LNCaP clone FGC (cell line): ENCODE measurements around the gene SACM1L.

Source experiments
- DNase-seq: peaks from one replicate; pipeline ENCODE4 v3.0.0-alpha.2; 2011; ENCODE audit warnings: low read depth
- H3K4me3 ChIP-seq: 2 replicates; pipeline ENCODE4 v1.5.1; 2011; ENCODE audit warnings: mild to moderate bottlenecking, low read depth, low read length, control low read depth
- TF ChIP-seq, protein P1 (sequence below): IDR thresholded peaks from 2 replicates; pipeline ENCODE4 v1.5.1; 2012; ENCODE audit warnings: mild to moderate bottlenecking; ENCODE audit not compliant: control insufficient read depth, insufficient read depth; ENCODE audit errors: extremely low read depth

Gene SACM1L

GRCh38 chr3:45666757-45667431, 22.3 kb upstream of the SACM1L start:
- no peak for DNase-seq
- no peak overlapping the region for H3K4me3 ChIP-seq
- TF ChIP-seq, protein P1, sequence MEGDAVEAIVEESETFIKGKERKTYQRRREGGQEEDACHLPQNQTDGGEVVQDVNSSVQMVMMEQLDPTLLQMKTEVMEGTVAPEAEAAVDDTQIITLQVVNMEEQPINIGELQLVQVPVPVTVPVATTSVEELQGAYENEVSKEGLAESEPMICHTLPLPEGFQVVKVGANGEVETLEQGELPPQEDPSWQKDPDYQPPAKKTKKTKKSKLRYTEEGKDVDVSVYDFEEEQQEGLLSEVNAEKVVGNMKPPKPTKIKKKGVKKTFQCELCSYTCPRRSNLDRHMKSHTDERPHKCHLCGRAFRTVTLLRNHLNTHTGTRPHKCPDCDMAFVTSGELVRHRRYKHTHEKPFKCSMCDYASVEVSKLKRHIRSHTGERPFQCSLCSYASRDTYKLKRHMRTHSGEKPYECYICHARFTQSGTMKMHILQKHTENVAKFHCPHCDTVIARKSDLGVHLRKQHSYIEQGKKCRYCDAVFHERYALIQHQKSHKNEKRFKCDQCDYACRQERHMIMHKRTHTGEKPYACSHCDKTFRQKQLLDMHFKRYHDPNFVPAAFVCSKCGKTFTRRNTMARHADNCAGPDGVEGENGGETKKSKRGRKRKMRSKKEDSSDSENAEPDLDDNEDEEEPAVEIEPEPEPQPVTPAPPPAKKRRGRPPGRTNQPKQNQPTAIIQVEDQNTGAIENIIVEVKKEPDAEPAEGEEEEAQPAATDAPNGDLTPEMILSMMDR: no peak

DNA sequence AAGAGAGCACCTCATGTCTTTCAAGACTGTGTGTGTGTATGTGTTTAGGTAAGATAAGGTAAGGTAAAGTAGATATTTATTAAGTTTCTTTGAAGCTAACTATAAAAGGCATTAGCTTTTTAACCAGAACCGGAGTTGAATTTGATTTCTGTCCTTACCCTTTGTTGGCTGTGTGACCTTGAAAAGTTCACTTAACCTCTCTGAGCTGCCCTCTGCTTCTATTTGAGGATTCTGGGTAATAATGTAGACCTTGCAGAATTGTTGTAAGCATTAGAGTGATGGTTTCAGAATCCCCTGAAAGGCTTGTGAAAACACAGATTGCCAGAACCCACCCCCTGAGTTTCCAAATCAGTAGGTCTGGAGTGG, 21.6 kb upstream of the SACM1L start:
- no peak overlapping the region for H3K4me3 ChIP-seq
- TF ChIP-seq, protein P1: no peak
- DNase-seq: no peak

- no peak for DNase-seq
- TF ChIP-seq, protein P1: no peak
- H3K4me3 ChIP-seq: no peak overlapping the region
These were observed 18.8 kb upstream of the SACM1L start for GRCh38 chr3:45670436-45670835.

- no peak overlapping the region for H3K4me3 ChIP-seq
- TF ChIP-seq, protein P1: no peak
- no peak for DNase-seq
These were observed 18.2 kb upstream of the SACM1L start for GRCh38 chr3:45670991-45671390.

- DNase-seq: no peak
- H3K4me3 ChIP-seq: no peak overlapping the region
- TF ChIP-seq, protein P1: no peak
These were observed 15.9 kb upstream of the SACM1L start for GRCh38 chr3:45673273-45673672.

DNA sequence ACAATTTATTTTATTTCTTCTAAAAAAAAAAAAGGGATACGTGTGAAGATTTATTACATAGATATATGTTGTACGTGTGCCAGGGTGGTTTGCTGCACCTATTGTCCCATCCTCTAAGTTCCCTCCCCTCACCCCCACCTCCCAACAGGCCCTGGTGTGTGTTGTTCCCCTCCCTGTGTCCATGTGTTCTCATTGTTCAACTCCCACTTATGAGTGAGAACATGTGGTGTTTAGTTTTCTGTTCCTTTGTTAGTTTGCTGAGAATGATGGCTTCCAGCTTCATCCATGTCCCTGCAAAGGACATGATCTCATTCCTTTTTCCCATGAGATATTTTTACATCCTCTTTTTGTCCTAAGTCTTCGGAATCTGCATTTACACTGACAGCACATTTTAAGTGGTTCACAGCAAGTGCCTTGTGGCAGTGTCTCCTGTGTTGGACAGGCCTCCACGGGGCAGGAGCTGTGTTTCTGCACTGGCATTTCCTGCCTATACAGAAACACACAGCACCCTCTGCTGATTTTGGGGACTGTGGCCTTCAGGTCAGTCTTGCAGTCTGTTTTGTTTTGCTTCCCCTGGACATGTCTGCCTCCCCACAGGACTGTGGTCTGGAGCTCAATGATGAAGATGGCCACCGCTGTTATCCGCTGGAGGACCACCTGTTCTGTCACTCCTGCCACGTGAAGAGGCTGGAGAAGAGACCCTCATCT, 12.7 kb upstream of the SACM1L start:
- TF ChIP-seq, protein P1: no peak
- no peak overlapping the region for H3K4me3 ChIP-seq
- no peak for DNase-seq

GRCh38 chr3:45677033-45677446, 12.2 kb upstream of the SACM1L start:
- H3K4me3 ChIP-seq: no peak overlapping the region
- no peak for DNase-seq
- TF ChIP-seq, protein P1: no peak
